NCI-H2107 (cell line): ENCODE measurements around the gene PSMA1.
A peak's percentile ranks its signal among the peaks of the same experiment; 100 is the strongest.

ENCODE experiments used
- DNase-seq: peaks from one replicate; lab custom pipeline; 2025; lab: John Stamatoyannopoulos, UW

PSMA1 gene

DNA sequence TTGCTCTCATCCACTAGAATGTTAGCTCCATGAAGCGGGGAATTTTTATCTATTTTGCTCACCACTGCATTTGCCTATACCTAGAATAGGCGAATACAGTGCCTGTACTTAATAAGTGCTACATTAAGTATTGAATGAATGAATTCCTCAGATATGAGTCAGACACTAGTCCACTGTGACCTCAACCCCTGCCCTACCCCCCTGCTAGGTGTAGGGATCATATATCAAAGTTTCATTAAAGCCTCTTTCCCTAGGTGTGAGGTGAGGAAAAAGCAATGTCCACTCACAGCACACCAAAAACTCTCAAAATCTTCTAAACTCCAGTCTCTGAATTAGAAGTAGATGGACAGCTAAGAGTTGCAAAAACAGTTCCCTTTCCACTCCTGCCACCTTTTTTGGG lies 9.8 kb upstream of the PSMA1 start:
- DNase-seq = no peak

DNA sequence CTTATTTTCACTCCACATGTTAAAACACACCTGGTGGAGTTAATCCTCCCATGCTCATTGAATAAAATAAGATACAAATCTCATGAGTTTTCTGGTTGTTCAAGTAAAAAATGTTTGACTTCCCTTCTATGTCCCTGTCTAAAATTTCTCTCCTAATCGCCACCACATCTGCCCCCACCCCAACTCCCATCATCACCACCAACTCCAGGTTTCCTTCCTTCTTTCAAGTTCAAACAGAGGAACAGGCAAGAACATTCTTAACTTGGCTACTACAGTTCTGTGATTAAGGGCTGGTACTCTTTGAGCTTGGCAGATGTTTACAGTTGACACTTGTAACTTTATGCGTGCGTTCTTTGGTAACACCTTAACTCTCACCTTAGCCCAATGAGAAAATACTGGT lies 9.1 kb upstream of the PSMA1 start:
- no peak for DNase-seq

DNA sequence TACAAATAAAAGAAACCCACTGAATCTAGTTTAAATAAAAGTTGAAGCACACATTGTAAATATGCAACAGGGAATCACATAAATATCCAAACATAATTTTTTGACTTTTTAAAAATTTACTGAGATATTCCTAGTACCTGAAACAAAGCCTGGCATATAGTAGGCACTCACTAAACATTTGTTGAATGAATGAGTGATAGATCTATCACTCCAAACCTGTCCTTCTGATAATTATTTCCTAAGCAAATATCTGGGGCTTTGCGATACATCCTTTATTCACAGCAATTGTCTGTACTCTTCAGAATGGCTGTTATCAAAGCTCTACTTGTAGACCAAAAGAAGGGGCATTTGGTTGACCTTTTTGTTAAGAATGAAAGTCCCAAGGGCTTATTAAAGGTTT lies 2.6 kb upstream of the PSMA1 start:
- DNase-seq = no peak

DNA sequence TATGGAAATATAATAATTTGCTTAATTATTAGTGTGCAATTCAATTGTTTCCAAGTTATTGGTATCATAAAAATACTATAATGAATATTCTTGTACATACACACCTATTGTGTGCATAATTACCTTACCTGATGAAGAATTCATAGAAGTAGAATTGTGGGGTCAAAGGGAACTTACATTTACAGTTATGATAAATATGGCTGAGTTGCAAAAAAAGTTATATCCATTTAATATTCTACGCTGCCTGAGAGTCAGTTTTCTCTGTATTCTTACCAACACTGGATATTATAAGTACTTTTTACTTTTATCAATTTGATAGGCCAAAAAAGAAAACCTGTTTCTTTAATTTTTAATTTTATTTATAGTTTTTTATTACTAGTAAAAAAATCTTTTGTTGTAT lies 2.1 kb upstream of the PSMA1 start:
- no peak for DNase-seq

DNA sequence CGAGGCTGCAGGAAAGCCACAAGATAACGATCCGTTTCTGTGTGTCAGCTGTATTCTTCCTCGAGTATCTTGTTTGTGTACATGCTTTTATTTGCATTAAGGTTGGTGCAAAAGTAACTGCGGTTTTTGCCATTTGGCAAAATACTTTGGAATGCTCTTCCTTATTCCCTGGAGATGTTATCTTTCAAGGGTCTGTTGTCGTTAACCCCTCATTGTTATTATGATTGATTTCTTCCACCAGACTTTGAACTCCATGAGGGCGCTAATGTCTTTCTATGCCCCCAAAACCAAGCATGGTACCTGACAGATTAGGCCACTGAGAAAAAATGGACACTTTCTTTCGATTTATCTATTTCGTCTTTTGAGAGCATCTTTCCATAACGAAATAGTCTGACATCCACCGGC lies 563 bp upstream of the PSMA1 start:
- no peak for DNase-seq

DNA sequence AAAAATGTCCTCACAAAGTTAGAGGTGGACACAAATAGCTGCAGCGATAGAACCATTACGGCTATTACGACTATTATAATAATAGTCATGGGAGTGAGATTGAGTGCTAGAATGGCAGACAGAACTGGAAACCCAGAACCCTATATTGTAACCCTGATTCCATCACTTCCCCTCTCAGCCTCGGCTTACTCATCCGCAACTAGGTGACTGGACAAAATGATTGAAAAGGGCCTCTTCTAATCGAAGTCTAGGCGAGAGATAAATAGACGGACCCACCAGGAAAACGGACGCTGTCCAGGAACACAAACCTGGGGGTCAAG lies 629 bp downstream of the PSMA1 start:
- no peak for DNase-seq

DNA sequence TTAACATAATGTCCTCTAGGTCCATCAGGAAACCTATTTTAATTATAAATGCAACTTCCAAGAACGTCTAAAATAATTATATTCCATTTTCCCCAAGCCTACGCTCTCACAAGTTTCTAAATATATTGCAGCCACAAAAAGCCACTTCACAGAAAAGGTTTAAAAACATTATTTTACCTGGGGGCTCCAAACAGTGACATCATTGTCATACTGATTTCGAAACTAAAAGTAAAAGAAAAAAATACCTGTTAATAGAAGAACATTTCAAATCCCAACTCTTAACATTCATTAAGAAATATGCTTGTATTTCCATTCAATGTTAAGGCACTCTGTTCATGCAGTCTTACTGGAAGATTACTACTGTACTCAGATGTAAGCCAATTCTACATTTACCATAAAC lies 1.4 kb downstream of the PSMA1 start:
- no peak for DNase-seq

DNA sequence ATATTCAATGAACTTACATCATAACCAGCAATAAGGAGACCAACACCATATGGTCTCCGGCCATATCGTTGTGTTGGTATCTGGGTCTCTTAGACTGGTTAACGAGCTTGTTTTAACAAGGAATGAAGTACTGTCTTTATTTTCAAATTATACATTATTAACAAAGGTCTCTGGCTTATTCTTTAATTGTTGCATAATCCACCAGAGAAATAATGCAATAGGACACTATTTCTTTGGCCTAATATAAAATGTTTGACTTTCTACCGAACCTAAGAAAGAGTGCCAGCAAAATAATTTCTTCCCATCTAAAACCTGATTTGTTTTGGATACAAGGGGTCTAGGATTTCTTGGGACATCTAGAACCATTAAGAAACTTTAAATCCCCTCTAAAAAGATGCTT lies 6.4 kb downstream of the PSMA1 start:
- DNase-seq = no peak

DNA sequence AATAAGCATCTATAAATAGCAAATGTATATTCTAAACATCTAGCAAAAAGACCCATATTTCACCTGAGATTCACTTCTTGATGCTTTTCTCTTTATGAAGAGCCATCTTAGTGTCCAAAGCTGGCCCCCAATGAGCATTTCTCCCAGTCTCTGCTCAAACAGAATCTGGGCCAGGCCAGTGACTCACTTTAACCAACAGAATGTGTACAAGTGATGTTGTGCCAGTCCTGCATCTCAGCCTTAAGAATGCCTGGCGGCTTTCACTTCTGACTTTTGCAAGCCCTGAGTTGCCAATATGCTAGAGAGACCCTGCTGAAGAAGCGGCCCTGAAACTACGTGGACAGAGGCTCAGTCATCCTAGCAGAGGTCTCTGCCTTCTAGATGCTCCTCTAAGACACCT lies 13.7 kb downstream of the PSMA1 start:
- DNase-seq = no peak

DNA sequence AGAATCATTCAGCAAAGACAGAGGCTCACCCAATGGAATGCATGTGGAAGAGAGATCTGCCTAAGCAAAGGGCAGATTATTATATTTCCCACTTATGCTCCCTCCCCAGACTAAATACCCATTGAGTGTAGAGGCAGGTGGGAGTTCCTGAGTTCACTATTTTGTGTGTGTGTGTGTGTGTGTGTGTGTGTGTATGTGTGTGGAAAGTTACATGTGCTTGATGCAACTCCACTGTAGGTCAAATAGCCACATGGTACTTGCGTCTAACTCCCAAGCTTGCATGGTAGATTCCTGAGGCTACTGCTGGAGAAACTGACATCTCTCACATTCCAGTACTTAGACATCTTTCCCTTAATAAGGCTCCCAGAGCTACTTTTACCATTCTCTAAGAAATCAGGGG lies 17.2 kb downstream of the PSMA1 start:
- DNase-seq = no peak

DNA sequence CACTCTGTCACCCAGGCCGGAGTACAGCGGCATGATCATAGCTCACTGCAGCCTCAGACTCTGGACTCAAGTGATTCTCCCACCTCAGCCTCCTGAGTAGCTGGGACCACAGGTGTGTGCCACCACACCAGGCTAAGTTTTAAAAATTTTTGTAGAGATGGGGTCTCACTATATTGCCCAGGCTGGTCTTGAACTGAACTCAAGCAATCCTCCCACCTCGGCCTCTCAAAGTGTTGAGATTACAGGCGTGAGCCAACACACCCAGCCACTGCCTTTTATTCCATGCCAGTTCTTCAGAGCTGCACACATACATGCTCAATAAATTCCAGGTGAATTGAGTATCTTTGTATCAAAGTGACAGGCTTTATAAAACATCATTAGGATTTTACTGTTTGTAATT lies 18.1 kb downstream of the PSMA1 start:
- no peak for DNase-seq

DNA sequence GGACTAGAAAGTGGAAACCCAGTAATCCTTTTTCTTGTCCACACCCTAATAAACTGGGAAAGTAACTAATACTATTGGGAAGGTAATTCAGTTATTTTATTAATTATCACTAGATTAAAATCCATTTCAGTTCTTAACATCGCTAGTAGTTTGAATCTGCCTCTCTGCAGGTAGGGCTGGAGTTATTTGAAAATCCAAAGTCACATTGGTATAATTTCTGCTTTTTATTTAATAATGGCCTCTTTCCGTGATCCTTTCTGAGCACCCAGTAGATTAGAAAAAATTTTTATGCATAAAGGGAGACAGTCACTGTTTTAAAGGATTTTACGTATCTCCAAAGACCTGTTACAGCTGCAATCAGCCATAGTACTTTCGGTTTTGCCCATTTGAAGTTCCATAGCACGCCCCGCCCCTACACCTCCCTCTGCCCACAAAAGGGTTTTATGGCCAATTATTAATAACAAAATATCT lies 20.0 kb downstream of the PSMA1 start:
- DNase-seq = no peak

DNA sequence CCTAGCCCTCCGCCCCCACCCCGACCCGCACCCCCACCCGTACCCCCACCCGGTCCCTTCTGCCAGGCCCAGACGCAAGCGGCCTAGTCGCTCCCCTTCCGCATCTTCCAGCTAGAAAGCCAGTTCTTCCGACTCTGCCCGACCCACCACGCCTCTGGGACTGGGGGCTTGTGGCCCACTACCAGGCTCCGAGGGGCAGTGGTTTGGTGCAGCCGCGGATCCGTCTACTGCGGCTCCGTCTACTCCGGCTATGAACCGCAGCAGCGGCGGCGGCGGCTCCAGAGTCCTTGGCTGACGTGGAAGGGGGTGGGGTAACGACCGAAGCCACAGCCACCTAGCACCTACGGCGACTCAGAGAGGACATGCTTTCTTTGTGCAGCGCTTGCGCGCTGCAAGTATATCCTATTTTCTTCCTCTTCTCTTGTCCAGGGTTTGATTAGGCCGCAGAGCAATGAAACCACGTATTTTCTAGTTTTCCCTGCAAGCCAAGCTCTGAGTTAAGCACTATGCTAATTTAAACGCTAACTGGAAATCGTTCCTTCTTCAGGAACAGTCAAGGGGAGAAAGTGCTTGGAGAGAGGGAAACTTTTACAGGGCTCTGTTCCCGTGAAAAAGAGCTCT lies 20.5 kb downstream of the PSMA1 start, which contains the start of gene COPB1:
Gene COPB1, minus strand, starts transcription at position 252 of the 621 bp plus-strand sequence. CDS start 883 bp downstream, outside the sequence.
- DNase-seq = peak; percentile 86

DNA sequence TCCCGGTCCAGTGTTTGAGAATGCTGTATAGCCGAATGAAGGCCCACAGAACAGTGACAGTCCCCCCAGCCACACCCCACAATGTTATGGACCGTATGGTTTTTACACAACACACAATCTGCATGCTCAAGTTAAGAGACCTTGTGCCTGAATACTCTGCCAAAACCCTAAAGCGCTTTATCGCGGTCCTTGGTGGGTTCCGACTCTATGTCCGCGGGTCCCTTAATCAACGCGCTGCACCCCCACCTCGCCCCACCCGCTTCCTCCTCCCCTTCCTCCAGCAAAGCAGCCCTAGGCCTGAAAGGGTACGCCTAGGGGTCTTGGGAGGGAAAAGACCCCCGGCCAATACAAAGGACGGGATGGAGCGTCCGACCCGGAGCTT lies 21.0 kb downstream of the PSMA1 start:
- DNase-seq = no peak

DNA sequence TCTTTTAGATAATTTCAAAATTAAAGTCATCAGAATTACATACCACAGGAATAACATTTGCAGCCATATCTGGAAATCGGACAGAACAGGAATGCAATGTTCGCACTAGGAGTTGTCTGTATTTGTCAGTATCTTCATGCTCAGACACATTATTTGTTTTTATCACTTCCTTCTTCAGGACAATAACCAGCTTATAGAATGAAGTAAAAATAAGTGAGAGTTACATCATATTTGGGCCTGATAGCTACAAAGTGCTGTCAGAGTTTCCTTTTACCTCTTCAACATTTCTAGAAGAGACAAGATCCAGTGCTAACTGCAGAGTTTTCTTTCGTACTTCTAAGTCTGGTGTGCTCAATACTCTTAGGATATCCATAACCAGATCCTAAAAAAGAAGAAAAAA lies 39.5 kb downstream of the PSMA1 start:
- DNase-seq = no peak

DNA sequence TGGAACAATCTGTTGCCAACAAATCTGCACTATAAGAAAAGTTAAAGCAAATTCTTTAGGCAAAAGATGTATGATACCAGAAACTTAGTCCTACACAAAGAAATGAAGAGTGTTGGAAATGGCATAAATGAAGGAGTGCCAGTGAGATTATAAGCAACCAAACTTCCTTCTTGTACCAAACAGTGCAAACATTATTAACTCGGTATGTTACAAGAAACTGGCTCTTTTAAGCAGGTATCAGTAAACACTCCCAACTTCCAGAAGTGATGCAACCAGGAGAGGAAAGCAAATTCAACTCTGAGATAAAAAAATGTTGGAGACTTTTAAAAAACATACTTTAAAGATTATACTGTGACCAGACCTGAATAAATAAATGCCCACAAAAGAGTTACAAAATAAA lies 49.1 kb downstream of the PSMA1 start:
- DNase-seq = no peak

DNA sequence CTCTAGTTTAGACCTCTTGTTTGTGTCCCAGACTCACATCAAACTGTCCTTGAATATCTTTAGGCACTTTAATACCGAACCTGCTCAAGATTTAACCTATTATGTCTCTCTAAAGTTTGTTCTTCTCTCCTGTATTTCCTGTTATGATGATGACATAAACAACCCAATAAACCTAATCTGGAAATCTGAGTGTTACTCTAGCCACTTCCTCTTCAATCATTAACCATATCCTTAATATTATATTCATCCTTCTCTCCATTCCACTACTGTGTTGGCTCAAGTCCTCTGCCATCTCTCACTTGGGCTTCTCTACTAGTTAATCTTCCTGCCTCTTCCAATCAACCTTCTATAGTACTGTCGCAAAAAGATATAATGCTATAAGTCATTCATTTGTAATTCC lies 56.6 kb downstream of the PSMA1 start:
- DNase-seq = no peak

DNA sequence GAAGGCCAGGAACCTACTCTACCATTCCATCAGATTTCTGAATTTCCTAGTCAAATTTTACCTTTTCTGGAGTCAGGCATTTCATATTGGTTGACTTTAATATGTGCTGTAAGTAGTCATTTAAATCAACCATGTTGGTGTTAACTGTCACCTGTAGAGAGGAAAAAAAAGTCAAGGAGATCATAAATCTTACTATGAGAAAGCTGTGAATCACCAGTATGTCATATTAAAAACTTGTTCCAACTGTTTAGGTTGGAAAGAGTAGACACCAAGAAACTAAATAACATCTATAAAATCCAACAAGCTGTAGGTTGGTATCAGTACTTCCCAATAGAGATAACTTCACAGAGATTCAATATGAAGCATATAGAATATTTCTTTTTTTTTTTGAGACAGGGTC lies 60.0 kb downstream of the PSMA1 start:
- no peak for DNase-seq

DNA sequence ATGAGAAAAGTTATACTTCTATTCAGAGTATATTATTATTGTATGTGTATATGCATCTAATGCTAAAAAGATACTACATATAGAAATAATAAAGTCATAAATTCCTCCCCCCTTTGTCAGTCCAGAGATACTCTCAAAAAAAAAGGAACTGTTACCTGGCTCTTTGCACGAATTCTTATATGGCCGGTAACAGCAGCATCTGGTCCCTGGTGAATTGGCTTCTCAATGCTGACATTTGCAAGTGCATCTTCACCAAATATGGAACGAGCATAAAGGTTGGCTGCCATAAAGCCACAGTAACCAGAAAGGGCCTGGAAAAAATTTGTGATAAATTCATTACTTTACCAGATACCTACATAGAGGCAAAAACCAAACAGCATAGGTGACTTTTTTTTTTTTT lies 61.8 kb downstream of the PSMA1 start:
- DNase-seq = no peak

DNA sequence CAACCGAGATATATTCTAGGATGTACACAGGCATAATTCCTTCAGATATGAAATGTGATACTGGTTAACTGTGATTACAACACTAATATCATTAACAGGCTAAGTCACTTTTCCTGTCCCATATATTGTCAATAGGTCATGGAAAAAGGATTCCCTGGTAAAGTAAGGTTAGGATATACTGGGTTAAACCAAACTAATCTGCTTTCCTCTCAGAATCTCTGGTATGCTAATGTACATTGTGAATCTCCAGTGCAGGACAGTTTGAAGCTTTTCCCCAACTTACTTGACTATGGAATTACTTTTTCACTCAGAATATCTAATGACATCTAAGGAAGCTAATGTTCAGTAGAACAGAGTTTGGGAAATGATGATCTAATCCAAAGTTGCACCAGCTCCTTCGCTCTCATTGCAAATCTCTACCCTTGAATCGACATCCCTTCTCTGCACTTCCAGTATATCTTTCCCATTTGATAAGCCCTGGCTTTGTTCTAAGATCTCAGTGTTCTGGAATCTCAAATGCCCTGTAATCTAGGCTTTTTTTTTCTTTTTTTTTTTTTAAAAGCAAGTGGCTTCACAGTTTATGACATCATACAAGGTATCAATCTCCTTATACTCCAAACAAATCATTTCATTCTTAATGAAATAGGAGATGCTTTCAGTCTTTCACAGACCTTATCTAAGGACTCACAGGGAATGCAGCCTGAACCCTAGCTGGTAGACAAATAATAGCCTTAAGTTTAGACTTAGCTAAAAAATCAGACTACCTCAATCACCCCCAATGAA lies 64.3 kb downstream of the PSMA1 start:
- DNase-seq = no peak
